Fibroblast of lung (primary cell): Measurements from ENCODE around the gene NAT16. TPM values are rescaled to one million over a fixed set of nuclear protein-coding genes. Genes with fewer than 3 reads are reported as not detected.

ENCODE experiments used
- DNase-seq, 2 donors: peaks; one replicate each; pipeline versions ENCODE4 v3.0.0 to v3.0.0-alpha.2; 2010; ENCODE audit warnings: low read depth in 2 of 2
- H2AFZ ChIP-seq: 2 replicates; pipeline ENCODE4 v1.5.1; 2012; ENCODE audit warnings: low read length, control low read depth, inconsistent platforms
- H3K27ac ChIP-seq: 2 replicates; pipeline ENCODE4 v1.5.1; 2011; ENCODE audit warnings: low read length, control low read depth; ENCODE audit not compliant: insufficient read depth
- H3K27me3 ChIP-seq: 2 replicates; pipeline ENCODE4 v1.5.1; 2011; ENCODE audit warnings: mild to moderate bottlenecking, low read length; ENCODE audit not compliant: control insufficient read depth, insufficient read depth
- H3K36me3 ChIP-seq: 2 replicates; pipeline ENCODE4 v1.5.1; 2011; ENCODE audit warnings: low read length; ENCODE audit not compliant: control insufficient read depth, insufficient read depth
- H3K4me1 ChIP-seq: 2 replicates; pipeline ENCODE4 v1.5.1; 2011; ENCODE audit warnings: low read length; ENCODE audit not compliant: control insufficient read depth, insufficient read depth; ENCODE audit errors: extremely low read depth
- H3K4me2 ChIP-seq: 2 replicates; pipeline ENCODE4 v1.5.1; 2011; ENCODE audit warnings: low read length, control low read depth; ENCODE audit not compliant: insufficient read depth; ENCODE audit errors: extremely low read depth
- H3K4me3 ChIP-seq, 4 experiments: fragments of 200-600 bp in 1 of 4; sonication (generic) in 1 of 4; replicated peaks in 1 of 4; 2 replicates each; pipeline ENCODE4 v1.5.1; 2011 to 2016; ENCODE audit warnings: low read length in 4 of 4, low read depth in 3 of 4, mild to moderate bottlenecking in 3 of 4, control low read depth in 2 of 4, inconsistent platforms in 1 of 4, mixed read lengths in 1 of 4; ENCODE audit not compliant: insufficient read depth in 1 of 4; ENCODE audit errors: control extremely low read depth in 1 of 4
- H3K79me2 ChIP-seq: 2 replicates; pipeline ENCODE4 v1.5.1; 2012; ENCODE audit warnings: mild to moderate bottlenecking, low read length, inconsistent platforms; ENCODE audit not compliant: control insufficient read depth, insufficient read depth
- H3K9ac ChIP-seq: 2 replicates; pipeline ENCODE4 v1.5.1; 2011; ENCODE audit warnings: mild to moderate bottlenecking, low read length, control low read depth; ENCODE audit not compliant: insufficient read depth
- H3K9me3 ChIP-seq: 2 replicates; pipeline ENCODE4 v1.5.1; 2012; ENCODE audit warnings: low read depth, low read length; ENCODE audit not compliant: control insufficient read depth, insufficient read depth
- H4K20me1 ChIP-seq: 2 replicates; pipeline ENCODE4 v1.5.1; 2011; ENCODE audit warnings: low read length; ENCODE audit not compliant: control insufficient read depth, insufficient read depth; ENCODE audit errors: extremely low read depth
- EZH2 ChIP-seq: IDR thresholded peaks from 2 replicates; pipeline ENCODE4 v1.5.1; 2012; ENCODE audit warnings: low read length, control low read depth, mild to moderate bottlenecking; ENCODE audit errors: missing control alignments
- polyA plus RNA-seq, 2 donors: library from polyadenylated mRNA; depleted of rRNA in 1 of 2; stranded (reverse) in 1 of 2; unstranded in 1 of 2; fragments of >200 nt; gene quantifications; 2 replicates each; pipeline ENCODE4 v1.2.1, GENCODE V29; 2011 to 2012; ENCODE audit warnings: missing spikeins in 1 of 2
- total RNA-seq: library from RNA; depleted of rRNA; stranded (reverse); fragments of >200 nt; gene quantifications from 2 replicates; pipeline ENCODE4 v1.2.1, GENCODE V29; 2014
- TF ChIP-seq, protein P1 (sequence below), 2 donors: IDR thresholded peaks in 1 of 2; conservative IDR thresholded peaks in 1 of 2; 1 replicate in 1 of 2; 2 replicates in 1 of 2; pipeline ENCODE4 v1.5.1; 2011 to 2012; ENCODE audit warnings: low read length in 2 of 2, control low read depth in 1 of 2, inconsistent platforms in 1 of 2, low read depth in 1 of 2, mild to moderate bottlenecking in 1 of 2

Gene NAT16
- total and polyA plus RNA-seq, 2 donors (not counting 1 experiment from before 2014, with no cell fraction given), result not detected

DNA sequence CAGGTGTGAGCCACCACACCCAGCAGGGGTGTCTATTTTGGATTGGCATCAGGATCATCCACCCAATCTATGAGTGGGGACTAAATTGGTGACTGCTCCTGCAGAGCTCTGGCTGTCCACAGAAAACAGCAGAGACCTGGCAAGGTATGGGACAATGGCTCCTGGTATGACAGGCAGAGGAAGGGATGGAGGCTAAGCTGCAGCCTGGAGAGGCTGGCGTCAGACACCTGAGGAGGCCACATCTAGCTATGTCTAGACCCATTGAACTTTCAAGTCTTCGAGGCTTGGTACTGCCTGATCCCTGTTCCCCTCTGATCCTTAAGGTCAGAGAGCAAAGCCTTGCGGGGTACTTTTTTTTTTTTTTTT, 56.4 kb downstream of the NAT16 start:
- Histone ChIP-seq H3K27ac (peak overlapping the region; percentile 97), H3K4me3 (no peak overlapping the region), H3K36me3 (peaks cover 7% of the 10 kb centered on the region), H3K4me1 (peaks cover 32% of the 10 kb centered on the region), H3K4me2 (no peak overlapping the region), H3K9ac (no peak overlapping the region), H3K9me3 (no peaks in the 10 kb centered on the region), H3K27me3 (no peaks in the 10 kb centered on the region), H2AFZ (no peak overlapping the region), H3K79me2 (peaks cover 19% of the 10 kb centered on the region), H4K20me1 (no peaks in the 10 kb centered on the region)
- TF ChIP-seq, protein P1, sequence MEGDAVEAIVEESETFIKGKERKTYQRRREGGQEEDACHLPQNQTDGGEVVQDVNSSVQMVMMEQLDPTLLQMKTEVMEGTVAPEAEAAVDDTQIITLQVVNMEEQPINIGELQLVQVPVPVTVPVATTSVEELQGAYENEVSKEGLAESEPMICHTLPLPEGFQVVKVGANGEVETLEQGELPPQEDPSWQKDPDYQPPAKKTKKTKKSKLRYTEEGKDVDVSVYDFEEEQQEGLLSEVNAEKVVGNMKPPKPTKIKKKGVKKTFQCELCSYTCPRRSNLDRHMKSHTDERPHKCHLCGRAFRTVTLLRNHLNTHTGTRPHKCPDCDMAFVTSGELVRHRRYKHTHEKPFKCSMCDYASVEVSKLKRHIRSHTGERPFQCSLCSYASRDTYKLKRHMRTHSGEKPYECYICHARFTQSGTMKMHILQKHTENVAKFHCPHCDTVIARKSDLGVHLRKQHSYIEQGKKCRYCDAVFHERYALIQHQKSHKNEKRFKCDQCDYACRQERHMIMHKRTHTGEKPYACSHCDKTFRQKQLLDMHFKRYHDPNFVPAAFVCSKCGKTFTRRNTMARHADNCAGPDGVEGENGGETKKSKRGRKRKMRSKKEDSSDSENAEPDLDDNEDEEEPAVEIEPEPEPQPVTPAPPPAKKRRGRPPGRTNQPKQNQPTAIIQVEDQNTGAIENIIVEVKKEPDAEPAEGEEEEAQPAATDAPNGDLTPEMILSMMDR (conservative IDR thresholded peaks at IDR 0.05 in 1 of 2, IDR thresholded peaks at IDR 0.05 in 1 of 2; ENCODE audit: low read depth in 1 of 2, low read length in 2 of 2), result no peak
- TF ChIP-seq EZH2, result no peak
- DNase-seq, result no peak

DNA sequence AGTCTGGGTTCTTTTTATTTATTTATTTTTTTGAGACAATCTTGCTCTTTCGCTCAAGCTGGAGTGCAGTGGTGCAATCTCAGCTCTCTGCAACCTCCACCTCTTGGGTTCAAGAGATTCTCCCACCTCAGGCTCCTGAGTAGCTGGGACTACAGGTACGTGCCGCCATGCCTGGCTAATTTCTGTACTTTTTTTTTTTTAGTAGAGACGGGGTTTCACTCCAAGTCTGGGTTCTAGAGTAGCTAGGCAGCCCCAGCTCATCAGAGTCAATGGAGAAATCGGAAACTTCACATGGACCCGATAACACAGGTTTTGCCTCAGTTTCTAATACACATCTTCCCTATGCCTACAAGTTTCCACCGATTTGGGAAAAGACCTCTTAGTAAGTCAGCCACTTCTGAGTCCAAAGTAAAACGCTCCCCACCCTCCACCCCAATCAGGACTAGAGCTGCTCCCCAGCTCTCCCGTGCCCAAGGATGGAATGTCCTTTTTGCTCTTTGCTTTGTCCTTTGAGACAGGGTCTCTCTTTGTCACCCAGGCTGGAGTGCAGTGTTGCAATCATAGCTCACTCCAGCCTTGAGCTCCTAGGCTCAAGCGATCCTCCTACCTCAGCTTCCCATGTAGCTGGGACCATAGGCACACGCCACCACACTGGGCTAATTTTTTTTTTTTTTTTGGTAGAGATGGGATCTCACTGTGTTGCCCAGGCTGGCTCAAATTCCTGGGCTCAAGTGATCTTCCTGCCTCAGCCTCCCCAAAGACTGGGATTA, 57.0 kb downstream of the NAT16 start:
- H3K4me3 ChIP-seq, result peak overlapping the region in 1 of 4 experiments; percentile 57
- H3K4me1 ChIP-seq, result peaks cover 32% of the 10 kb centered on the region

More for the DNA sequence above, 57.0 kb downstream of the NAT16 start:
- H3K9me3 ChIP-seq, result no peaks in the 10 kb centered on the region
- H3K9ac ChIP-seq, result no peak overlapping the region
- TF ChIP-seq, protein P1 (conservative IDR thresholded peaks at IDR 0.05 in 1 of 2, IDR thresholded peaks at IDR 0.05 in 1 of 2; ENCODE audit: low read depth in 1 of 2, low read length in 2 of 2), result no peak
- no peak for TF ChIP-seq EZH2
- no peaks in the 10 kb centered on the region for H3K27me3 ChIP-seq
- H2AFZ ChIP-seq, result no peak overlapping the region
- H3K4me2 ChIP-seq, result peak overlapping the region; percentile 85
- H3K27ac ChIP-seq, result peak overlapping the region; percentile 97
- no peak for DNase-seq
- H4K20me1 ChIP-seq, result no peaks in the 10 kb centered on the region
- H3K79me2 ChIP-seq, result peaks cover 13% of the 10 kb centered on the region
- peaks cover 3% of the 10 kb centered on the region for H3K36me3 ChIP-seq
